Suprapubic skin (tissue), 3 donors: ENCODE data around the gene STX1B.
"Not testable (repeated sequence)": the region's sequence is repeated elsewhere in the genome, so short reads cannot be mapped to it uniquely, and the experiment has no call there.

Experiments used
- POLR2A ChIP-seq, 2 donors: fragments of 450-650 bp; IDR thresholded peaks; one replicate each; pipeline ENCODE4 v1.6.1; 2017; ENCODE audit warnings: antibody characterized with exemption in 2 of 2, mild to moderate bottlenecking in 2 of 2, moderate library complexity in 2 of 2
- TF ChIP-seq, protein P1 (sequence below), 2 donors: fragments of 200-600 bp in 1 of 2; fragments of 450-650 bp in 1 of 2; sonication (generic) in 1 of 2; IDR thresholded peaks; one replicate each; pipeline ENCODE4 v1.5.1; 2016 to 2019; ENCODE audit warnings: antibody characterized with exemption in 2 of 2, mild to moderate bottlenecking in 1 of 2, moderate library complexity in 1 of 2

DNA sequence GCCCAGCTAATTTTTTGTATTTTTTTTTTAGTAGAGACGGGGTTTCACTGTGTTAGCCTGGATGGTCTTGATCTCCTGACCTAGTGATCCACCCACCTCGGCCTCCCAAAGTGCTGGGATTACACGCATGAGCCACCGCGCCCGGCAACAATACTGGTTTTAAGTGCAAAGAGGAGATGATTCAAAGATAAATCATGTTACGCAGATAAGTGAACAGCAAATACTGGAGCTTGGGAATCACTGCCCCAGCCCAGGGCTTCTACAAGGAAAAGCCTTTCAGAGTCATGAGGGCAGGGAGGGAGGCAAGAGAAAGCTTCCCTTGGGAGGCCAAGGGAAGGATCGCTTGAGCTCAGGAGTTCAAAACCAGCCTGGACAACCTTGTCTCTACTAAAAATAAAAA is 70.9 kb downstream of the STX1B start:
- TF ChIP-seq, protein P1, sequence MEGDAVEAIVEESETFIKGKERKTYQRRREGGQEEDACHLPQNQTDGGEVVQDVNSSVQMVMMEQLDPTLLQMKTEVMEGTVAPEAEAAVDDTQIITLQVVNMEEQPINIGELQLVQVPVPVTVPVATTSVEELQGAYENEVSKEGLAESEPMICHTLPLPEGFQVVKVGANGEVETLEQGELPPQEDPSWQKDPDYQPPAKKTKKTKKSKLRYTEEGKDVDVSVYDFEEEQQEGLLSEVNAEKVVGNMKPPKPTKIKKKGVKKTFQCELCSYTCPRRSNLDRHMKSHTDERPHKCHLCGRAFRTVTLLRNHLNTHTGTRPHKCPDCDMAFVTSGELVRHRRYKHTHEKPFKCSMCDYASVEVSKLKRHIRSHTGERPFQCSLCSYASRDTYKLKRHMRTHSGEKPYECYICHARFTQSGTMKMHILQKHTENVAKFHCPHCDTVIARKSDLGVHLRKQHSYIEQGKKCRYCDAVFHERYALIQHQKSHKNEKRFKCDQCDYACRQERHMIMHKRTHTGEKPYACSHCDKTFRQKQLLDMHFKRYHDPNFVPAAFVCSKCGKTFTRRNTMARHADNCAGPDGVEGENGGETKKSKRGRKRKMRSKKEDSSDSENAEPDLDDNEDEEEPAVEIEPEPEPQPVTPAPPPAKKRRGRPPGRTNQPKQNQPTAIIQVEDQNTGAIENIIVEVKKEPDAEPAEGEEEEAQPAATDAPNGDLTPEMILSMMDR (IDR thresholded peaks at IDR 0.05) = not testable (repeated sequence)
- not testable (repeated sequence) for TF ChIP-seq POLR2A (IDR thresholded peaks at IDR 0.05)
